Renal pelvis (tissue), 12 donors: ENCODE results near the gene MARK3. TPM values are rescaled to one million over a fixed set of nuclear protein-coding genes. Genes with fewer than 3 reads are reported as not detected.
"Not testable (repeated sequence)": the region's sequence is repeated elsewhere in the genome, so short reads cannot be mapped to it uniquely, and the experiment has no call there.

Source experiments
- DNase-seq: peaks from one replicate; pipeline ENCODE4 v3.0.0-alpha.2; 2013
- long read RNA-seq, 16 experiments: transcript quantifications; one replicate each; lab custom pipeline, GENCODE V29; 2026
- polyA plus RNA-seq, 3 donors: library from polyadenylated mRNA; unstranded; fragments of 120-200 nt; gene quantifications; one replicate each; pipeline ENCODE4 v1.2.1, GENCODE V29; 2013; ENCODE audit not compliant: insufficient read length in 3 of 3

MARK3 gene
- 100 to 1,000 TPM in 2 of 3 donors, 10 to 100 TPM in 1; 92.0 to 135 (median 103) TPM for polyA plus RNA-seq
- long read RNA-seq, donor 1, partial matches to known transcripts: 0 of 6 reads
- long read RNA-seq, donor 1, other reads (novel, unspliced or antisense): 0 of 6 reads
- long read RNA-seq, donor 2, partial matches to known transcripts: 0 of 6 reads
- long read RNA-seq, donor 2, other reads (novel, unspliced or antisense): 0 of 6 reads
- long read RNA-seq, donor 3, transcript MARK3-202 (16 exons, 3,283 nt): major isoform, 5 of 11 reads
- long read RNA-seq, donor 3, partial matches to known transcripts: 0 of 11 reads
- long read RNA-seq, donor 3, other reads (novel, unspliced or antisense): 0 of 11 reads
- long read RNA-seq, donor 4, partial matches to known transcripts: 238 of 255 reads
- long read RNA-seq, donor 4, other reads (novel, unspliced or antisense): 5 of 255 reads
- long read RNA-seq, donor 5, partial matches to known transcripts: 0 of 3 reads
- long read RNA-seq, donor 5, other reads (novel, unspliced or antisense): 0 of 3 reads
- long read RNA-seq, donor 6, transcript MARK3-205 (18 exons, 3,371 nt): major isoform, 5 of 20 reads
- long read RNA-seq, donor 6, partial matches to known transcripts: 6 of 20 reads
- long read RNA-seq, donor 6, other reads (novel, unspliced or antisense): 0 of 20 reads
- long read RNA-seq, donor 7, transcript MARK3-202 (16 exons, 3,283 nt): major isoform, 6 of 28 reads
- long read RNA-seq, donor 7, partial matches to known transcripts: 17 of 28 reads
- long read RNA-seq, donor 7, other reads (novel, unspliced or antisense): 0 of 28 reads
- long read RNA-seq, donor 8, partial matches to known transcripts: 6 of 13 reads
- long read RNA-seq, donor 8, other reads (novel, unspliced or antisense): 0 of 13 reads
- long read RNA-seq, donor 9, partial matches to known transcripts: 0 of 12 reads
- long read RNA-seq, donor 9, other reads (novel, unspliced or antisense): 5 of 12 reads
- long read RNA-seq, donor 10, partial matches to known transcripts: 5 of 11 reads
- long read RNA-seq, donor 10, other reads (novel, unspliced or antisense): 0 of 11 reads
- long read RNA-seq, donor 11, partial matches to known transcripts: 113 of 210 reads
- long read RNA-seq, donor 11, other reads (novel, unspliced or antisense): 84 of 210 reads
- long read RNA-seq, donor 12, partial matches to known transcripts: 0 of 11 reads
- long read RNA-seq, donor 12, other reads (novel, unspliced or antisense): 0 of 11 reads
- long read RNA-seq, donor 13, partial matches to known transcripts: 0 of 4 reads
- long read RNA-seq, donor 13, other reads (novel, unspliced or antisense): 0 of 4 reads
- long read RNA-seq, donor 14: 0 reads
- long read RNA-seq, donor 15: 0 reads
- long read RNA-seq, donor 16, partial matches to known transcripts: 0 of 10 reads
- long read RNA-seq, donor 16, other reads (novel, unspliced or antisense): 0 of 10 reads

GRCh38 chr14:103385152-103385928 lies at the start of gene MARK3:
Gene MARK3, plus strand, starts transcription at chr14:103385415. Its CDS starts 615 bp downstream, at chr14:103386030.
- DNase-seq: peak; percentile 97

GRCh38 chr14:103336191-103336590 lies 49.0 kb upstream of the MARK3 start:
- DNase-seq: no peak

GRCh38 chr14:103337794-103338193 lies 47.4 kb upstream of the MARK3 start:
- DNase-seq: no peak

DNA sequence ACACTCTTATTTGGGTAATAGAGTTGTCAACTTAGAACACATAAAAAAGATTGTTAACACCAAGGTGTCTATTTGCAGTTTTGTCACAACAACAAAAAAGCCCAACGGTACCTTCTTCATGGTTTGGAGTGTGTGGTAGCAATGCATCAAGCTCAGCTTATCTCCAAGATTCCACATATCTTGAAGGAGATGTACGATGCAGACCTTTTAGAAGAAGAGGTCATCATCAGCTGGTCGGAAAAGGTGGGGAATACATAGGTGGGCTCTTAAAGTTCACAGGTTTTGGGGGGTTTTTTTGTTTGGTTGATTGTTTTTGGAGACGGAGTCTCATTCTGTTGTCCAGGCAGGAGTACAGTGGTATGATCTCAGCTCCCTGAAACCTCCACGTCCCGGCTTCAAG lies 45.7 kb upstream of the MARK3 start:
- DNase-seq: no peak

DNA sequence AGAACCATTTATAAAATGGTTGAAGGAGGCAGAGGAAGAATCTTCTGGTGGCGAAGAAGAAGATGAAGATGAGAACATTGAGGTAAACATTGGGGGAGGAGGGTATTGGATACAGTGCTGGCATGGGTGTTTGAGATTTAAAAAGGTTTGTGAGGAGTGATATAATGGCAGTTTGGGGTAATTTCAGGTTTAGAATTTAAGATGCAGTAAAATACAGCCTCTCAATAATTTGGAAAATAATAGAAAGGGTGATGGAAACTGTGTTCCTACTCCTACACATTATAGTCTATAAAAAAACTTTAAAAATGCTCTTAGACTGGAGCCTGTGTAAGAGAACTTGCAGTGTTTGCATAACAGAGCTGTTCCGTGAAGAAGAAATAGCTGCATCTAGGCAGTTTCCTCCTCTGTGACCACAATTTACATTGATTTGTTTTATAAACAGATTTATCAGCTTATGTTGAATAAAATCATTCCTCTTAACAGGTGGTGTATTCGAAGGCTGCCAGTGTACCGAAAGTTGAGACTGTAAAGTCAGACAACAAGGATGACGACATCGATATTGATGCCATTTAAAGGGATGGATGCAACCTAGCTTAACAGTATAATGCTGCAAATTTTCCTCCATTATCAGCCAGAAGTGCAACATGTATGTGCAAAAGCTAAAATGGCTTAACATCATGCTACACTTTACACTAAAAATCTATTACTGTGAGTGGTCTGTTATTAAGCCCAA lies 44.6 kb upstream of the MARK3 start:
- no peak for DNase-seq

DNA sequence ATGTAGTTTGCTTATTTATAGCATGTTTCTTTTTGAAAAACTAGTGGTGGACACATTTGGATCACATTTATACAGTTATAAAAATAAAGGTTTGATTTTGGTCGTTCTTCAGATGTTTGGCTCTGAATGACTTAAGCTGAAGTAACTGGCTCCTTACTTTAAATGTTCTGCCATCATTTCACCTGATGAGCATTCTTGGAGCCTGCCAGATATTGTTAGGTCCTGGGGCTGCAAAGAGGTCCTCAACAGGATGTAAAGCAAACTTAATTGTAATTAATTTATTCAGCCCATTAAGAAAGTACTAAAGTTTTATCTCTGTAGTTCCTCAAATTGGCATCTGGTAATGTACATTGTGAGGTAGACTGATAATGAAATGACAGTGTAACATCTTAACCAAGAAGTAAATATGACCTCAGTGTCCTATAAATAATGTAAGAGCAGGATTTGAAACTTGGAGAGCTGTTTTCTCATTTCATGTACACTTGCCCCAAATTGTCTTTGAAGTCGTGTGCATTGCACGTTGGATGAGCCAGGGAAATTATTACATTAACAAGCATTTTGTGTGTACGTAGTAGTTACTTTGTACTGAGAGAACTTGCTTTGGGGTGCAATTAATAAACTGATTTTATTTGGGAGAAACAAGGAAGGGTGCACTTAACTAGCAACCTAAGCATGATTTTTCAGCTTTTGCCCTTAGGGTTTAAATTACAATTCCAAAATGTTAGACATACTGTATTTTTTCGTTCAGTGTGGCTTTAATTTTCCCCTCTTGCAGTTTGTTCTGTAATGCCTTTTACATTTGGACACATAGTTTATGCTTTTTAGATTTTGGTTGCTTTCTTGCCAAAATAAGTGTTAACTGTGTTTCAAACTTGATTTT lies 43.7 kb upstream of the MARK3 start:
- DNase-seq: no peak

DNA sequence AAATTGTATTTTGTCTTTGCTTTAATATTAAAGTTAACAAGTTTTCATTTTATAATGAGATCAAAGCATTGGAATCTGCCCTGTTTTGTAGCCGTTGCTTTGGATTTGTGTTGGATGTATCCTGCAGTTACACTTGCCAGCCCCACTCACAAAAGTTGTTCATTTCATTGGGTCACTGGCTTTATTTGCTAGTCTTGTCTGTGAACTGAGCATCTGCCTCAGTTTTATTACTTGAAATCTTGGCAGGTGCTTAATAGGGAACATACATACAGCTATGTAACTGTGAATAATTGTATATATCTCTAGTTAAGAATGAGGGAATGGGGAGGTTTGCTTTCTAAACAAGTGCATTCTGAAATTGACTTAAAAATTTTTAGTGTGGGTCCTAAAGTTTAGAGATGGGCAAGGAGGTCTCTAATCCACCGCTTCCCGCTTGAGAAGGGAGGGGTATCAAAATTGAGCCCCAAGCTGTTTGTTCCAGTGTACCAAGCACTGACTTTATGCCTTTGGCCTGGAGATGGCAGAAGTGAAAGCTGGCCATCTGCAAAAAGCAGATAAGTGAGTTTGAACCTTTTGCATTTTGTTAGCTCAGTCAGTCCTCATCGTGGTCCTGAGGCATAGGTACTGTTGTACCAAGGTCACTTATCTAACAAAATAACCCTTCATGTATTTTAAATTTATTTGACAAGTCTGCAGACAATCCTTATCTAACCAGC lies 41.9 kb upstream of the MARK3 start:
- DNase-seq: no peak

GRCh38 chr14:103343905-103344797 lies 41.1 kb upstream of the MARK3 start:
- DNase-seq: no peak

DNA sequence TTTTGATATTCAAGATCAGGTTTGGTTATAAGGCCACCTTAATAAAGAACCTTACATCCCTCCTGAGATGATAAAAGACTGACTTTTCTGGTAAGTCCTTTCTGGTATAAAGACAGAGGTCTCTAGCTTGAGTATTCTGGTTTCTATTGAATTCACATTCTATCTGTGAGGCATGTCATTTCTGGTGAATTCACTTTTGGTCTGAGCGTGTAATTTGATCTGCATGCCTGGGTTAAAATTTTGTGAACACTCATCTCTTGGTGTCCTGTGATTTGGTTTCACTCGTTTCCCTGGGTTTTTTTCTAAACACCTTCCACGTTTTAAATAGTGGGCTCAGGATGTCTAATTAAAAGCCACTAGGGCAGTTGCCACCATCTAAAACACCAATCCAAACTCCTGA lies 38.9 kb upstream of the MARK3 start:
- no peak for DNase-seq

DNA sequence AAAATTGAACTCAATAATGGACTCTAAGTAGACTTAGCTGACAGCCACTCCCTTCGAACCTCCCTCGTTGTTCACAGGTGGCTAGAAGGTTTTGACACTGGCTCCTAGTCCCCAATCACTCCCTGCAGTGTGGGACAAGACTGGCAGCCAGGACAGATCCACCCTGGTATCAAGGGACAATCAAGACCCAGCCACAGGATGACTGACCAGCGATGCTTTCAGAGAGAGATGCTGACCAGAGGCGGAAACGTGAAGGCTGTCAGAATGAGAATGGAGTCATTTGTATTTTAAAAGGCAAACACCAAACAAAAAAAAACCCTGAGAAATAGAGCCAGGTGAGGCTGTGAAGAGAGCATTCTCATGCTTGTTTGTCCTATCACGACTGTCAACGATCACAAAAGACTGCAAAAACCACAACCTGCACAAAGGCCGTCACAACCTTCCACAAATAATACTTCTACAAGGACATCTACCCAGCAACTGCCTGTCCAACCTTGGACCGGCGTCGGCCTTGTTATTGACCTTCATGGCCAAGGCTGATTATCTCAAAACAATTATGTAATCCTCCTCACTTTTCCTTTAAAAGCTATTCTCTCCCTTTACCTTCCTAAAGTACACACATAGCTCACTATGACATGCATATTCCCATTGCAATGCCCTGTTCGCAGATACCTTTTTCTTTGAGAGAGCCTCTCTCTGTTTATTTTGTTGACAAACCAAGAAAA lies 38.0 kb upstream of the MARK3 start:
- no peak for DNase-seq

DNA sequence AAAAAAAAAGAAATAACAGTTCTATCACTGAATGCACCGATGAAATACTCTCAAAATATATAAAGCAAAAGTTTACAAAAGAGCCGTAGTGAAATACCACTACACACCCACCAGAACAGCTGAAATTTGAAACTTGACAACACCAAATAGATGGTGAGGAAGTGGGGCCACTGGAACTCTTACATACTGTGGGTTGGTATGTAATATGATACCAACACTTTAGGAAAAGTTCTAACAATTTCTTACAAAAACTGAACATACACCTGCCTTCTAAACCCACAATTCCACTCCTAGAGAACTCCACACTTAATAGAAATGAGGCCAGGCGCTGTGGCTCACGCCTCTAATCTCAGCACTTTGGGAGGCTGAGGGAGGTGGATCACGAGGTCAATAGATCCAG lies 37.1 kb upstream of the MARK3 start:
- DNase-seq: no peak

GRCh38 chr14:103349982-103350381 lies 35.2 kb upstream of the MARK3 start:
- no peak for DNase-seq

DNA sequence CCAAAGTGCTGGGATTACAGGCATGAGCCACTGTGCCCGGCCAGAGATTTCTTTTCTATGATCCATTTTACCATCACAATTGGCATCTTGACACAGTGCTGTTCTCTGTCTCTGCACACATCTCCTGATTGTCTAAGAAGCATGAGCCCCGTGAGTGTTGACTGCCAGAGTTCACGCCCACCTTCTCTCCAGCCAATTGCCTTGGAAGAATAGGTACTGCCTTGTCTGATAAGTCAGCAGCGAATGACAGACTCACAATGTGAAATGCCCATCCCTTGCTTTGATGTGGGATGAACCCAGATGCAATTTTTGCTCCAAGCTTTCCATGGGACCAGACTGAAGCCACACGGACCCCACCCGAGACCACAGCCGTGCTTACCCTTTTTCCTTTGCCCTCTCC lies 31.9 kb upstream of the MARK3 start:
- DNase-seq: no peak

DNA sequence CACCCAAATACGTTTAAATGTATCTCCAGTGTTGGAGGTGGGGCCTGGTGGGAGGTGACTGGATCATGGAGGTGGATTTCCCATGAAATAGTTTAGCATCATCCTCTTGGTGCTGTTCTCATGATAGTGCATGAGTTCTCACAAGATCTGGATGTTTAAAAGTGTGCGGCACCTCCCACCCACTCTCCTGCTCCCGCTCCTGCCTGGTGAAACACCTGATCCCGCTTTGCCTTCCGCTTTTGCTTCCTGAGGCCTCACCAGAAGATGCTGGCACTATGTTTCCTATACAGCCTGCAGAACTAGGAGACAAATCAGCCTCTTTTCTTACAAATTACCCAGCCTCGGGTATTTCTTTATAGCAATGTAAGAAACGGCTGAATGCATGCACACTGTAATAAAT lies 31.1 kb upstream of the MARK3 start:
- DNase-seq: no peak

DNA sequence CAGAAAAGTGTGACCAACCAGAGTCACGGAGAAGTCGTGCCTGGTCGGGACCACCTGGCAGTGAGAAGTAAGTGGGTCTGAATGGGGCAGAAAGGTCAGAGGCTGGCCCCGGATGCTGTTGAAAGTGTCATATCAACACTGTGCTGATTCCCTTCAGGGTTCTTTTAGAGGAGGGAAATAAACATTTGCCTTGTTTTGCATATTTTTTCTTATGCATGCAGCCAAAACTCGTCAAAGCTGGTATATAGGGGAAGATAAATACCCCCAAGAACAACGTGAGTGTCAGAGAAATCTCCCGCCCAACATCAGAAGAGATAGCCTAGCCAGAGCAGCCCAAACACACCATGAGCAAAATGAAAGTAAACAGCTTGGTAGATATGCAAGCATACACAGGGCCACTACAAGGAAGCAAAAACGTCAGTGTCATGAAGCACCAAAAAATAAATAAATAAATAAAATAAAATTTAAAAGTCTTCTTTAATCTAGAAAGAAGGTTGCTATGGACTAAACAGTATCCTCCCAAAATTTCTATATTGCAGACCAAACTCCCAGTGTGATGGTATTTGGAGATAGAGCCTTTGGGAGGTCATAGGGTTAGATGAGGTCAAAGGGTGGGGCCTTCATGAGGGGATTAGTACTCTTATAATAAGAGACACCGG lies 29.1 kb upstream of the MARK3 start:
- DNase-seq: no peak

DNA sequence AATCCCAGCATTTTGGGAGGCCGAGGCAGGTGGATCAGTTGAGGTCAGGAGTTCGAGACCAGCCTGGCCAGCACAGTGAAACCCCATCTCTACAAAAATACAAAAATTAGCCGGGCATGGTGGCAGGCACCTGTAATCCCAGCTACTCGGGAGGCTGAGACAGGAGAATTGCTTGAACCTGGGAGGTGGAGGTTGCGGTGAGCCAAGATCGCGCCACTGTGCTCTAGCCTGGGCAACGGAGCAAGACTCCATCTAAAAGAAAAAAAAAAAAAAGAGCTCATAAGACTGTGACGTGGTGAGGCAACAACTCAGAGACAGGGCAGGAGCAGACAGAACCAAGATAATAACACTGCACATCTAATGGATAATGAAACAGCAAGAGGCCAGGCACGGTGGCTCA lies 27.7 kb upstream of the MARK3 start:
- not testable (repeated sequence) for DNase-seq
